GM10248 (cell line): ENCODE measurements around the gene ZNF813.

Source experiments
- CTCF ChIA-PET: fragments of 300-600 bp; sonication (Branson Sonifier 250); formaldehyde crosslinking; extraction: SDS; loops from one replicate; lab custom pipeline; 2021; ENCODE audit warnings: antibody characterized with exemption; lab: Yijun Ruan, JAX
- POLR2A ChIA-PET: fragments of 350-650 bp; sonication (Branson Sonifier 250); formaldehyde crosslinking; extraction: SDS; loops from one replicate; lab custom pipeline; 2020; ENCODE audit warnings: antibody characterized with exemption; lab: Yijun Ruan, JAX
- DNase-seq: peaks from one replicate; pipeline ENCODE4 v3.0.0; 2012; ENCODE audit errors: extremely low spot score
- TF ChIP-seq, protein P1 (sequence below): IDR thresholded peaks from 2 replicates; pipeline ENCODE4 v1.5.1; 2012; ENCODE audit warnings: mild to moderate bottlenecking, low read depth; ENCODE audit errors: extremely low read depth, missing control alignments, control extremely low read depth

The ZNF813 gene

DNA sequence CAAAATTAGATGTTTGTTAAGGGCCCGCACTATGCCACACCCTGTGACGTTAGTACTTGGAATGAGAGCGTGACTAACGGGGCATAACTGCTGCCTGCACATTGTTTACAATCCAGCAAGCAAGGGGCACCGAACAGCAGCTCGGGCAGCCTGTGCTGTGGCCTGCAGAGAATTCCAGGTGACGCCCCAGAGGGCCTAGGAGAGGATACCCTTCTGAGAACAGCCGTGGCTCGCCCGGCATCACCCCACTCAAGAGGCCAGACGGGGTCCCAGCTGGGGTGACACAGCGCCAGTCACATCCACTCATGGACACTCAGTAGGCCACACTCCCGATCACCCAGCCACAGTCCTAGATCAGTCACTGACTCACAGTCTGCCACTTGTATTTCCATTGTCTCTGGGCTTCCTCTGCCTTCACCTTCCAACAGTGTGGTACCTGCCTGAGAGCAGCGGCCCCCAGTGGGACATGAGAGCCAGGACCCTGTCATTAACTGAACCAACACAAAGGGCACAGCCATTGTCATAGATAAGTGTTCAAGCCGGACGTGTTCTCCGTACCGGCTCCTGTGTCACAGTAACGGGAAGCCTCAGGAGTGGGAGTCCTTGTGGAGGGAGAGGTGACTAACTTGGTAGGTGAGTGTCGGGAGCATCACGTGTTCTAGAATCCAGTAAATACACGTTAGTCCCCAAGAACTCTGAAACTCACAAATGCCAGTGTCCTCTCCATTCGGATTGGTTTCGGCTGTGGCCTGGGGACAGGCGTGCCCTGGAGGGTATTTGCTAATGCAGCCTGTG, 77.9 kb downstream of the ZNF813 start:
- POLR2A ChIA-PET, result no interaction called here
- TF ChIP-seq, protein P1, sequence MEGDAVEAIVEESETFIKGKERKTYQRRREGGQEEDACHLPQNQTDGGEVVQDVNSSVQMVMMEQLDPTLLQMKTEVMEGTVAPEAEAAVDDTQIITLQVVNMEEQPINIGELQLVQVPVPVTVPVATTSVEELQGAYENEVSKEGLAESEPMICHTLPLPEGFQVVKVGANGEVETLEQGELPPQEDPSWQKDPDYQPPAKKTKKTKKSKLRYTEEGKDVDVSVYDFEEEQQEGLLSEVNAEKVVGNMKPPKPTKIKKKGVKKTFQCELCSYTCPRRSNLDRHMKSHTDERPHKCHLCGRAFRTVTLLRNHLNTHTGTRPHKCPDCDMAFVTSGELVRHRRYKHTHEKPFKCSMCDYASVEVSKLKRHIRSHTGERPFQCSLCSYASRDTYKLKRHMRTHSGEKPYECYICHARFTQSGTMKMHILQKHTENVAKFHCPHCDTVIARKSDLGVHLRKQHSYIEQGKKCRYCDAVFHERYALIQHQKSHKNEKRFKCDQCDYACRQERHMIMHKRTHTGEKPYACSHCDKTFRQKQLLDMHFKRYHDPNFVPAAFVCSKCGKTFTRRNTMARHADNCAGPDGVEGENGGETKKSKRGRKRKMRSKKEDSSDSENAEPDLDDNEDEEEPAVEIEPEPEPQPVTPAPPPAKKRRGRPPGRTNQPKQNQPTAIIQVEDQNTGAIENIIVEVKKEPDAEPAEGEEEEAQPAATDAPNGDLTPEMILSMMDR, result no peak
- CTCF ChIA-PET, result no interaction called here
- DNase-seq, result no peak
